NCI-H69 (cell line): ENCODE measurements around the gene ATCAY.
"Not testable (repeated sequence)": the region's sequence is repeated elsewhere in the genome, so short reads cannot be mapped to it uniquely, and the experiment has no call there.

Source experiments
- DNase-seq: peaks from one replicate; lab custom pipeline; 2025; lab: John Stamatoyannopoulos, UW

The ATCAY gene

GRCh38 chr19:3902317-3902973 lies 22.0 kb downstream of the ATCAY start:
- DNase-seq = no peak

DNA sequence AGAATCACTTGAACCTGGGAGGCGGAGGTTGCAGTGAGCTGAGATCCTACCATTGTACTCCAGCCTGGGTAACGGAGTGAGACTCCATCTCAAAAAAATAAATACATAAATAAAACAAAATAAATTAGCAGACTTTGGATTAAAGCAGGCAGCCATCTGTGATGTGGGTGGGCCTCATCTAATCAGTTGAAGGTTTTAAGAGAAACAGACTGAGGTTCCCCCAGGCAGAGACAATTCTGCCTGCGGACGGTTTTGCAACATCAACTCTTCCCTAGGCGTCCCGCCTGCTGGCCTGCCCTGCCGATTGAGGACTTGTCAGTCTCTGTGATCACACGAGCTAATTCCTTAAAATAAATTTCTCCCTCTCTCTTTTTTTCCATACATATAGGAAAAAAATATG lies 23.7 kb downstream of the ATCAY start:
- no peak for DNase-seq

DNA sequence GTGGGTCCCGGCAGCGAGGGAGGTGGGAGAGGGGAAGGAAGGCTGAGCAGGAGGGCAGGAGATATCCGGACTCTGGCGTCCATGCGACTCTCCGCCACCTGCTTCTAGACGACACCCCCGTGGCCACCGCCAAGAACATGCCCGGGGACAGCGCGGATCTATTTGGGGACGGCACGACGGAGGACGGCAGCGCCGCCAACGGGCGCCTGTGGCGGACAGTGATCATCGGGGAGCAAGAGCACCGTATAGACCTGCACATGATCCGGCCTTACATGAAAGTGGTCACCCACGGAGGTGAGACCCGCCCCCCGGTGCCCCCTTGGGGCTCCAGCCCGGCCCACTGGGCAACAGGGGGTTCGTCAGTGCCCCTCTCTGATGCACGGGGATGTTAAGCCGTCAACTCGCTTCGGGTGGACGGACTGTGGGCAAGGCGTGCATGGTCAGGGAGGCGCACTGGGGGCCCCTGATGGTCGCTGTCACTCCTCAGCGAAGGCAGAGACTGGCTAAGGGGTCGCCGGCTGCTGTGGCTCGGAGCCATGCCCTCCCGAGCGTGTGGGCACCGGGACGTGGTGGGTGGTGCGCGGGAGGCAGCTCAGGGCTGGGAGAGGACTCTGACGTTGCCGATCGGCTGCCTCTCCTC lies 27.3 kb downstream of the ATCAY start:
- no peak for DNase-seq

DNA sequence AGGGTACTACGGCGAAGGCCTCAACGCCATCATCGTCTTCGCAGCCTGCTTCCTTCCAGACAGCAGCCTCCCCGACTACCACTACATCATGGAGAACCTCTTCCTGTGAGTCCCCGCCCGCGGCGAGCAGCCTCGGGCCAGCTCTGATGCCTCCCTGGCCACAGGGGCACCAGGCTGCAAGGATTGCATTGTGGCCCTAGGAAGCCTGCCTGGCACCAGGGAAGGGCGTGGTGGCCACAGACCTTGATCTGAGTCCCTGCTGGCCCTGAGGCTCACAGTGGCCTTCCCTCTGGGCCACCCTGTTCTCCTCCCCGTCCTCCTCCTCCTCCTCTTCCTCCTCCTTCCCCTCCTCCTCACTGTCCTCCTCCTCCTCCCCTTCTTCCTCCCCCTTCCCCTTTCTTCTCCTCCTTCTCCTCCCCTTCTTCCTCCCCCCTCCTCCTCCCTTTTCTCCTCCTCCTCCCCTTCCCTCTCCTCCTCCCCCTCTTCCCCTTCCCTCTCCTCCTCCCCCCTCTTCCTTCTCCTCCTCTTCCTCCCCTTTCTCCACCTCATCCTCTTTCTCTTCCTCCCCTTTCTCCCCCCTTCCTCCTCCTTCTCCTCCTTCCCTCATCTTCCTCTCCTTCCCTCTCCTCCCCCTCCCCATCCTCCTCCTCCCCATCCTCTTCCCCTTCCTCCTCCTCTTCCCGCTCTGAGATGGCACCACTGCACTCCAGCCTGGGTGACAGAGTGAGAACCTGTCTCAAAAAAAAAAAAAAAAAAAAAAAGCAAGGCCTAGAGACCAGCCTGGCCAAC lies 28.0 kb downstream of the ATCAY start:
- no peak for DNase-seq

DNA sequence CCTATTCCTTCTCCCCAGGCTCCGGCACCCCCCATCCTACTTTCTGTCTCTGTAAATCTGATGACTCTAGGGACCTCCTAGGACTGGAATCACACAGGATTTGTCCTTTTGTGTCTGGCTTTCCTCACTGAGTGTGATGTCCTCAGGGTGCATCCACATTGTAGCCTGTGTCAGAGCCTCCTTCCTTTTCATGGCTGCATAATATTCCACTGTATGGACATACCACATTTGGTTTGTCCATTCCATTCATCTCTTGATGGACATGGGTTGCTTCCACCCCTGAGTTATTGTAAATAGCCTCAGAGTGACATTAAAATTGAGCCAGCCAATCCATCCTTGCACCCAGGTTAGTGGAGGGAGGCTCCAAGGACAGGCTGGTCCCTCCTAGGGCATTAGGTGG lies 29.6 kb downstream of the ATCAY start:
- no peak for DNase-seq

DNA sequence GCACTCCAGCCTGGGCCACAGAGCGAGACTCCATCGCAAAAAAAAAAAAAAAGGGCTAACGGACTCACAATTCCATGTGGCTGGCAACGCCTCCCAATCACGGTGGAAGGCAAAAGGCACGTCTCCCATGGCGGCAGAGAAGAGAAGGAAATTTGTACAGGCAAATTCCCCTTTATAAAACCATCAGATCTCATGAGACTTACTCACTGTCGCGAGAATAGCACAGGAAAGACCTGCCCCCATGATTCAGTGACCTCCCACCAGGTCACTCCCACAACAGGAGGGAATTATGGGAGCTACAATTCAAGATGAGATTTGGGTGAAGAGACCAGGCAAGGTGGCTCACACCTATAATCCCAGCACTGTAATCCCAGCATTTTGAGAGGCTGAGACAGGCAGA lies 33.7 kb downstream of the ATCAY start:
- DNase-seq = no peak

DNA sequence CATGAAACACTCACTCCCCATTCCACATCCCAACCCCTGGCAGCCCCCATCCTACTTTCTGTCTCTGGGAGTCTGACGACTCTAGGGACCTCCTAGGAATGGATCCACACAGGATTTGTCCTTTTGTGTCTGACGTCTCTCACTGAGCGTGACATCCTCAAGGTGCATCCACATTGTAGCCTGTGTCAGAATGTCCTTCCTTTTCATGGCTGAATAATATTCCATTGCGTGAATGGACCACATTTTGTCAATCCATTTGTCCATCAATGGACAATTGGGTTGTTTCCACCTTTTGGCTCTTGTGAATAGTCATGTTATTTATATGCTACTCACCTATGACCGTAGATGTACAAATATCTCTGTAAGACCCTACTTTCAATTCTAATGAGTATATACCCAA lies 35.5 kb downstream of the ATCAY start:
- no peak for DNase-seq

DNA sequence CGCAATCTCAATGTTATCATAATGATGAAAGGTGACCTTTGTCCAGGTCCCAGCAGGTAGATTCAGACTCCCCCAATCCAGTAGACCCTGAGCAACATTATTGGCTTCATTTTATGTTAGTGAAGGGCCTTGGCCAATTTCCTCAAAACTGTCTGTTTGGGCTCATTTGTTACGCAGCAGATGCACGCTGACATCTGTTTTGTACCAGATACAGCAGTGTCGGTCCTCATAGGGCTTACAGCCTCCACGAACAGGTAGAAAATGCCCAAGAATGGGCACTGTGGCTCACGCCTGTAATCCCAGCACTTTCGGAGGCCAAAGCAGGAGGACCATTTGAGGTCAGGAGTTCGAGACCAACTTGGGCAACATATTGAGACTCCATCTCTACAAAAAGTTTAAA lies 39.3 kb downstream of the ATCAY start:
- DNase-seq = no peak

GRCh38 chr19:3923096-3923758 lies 42.7 kb downstream of the ATCAY start:
- no peak for DNase-seq

DNA sequence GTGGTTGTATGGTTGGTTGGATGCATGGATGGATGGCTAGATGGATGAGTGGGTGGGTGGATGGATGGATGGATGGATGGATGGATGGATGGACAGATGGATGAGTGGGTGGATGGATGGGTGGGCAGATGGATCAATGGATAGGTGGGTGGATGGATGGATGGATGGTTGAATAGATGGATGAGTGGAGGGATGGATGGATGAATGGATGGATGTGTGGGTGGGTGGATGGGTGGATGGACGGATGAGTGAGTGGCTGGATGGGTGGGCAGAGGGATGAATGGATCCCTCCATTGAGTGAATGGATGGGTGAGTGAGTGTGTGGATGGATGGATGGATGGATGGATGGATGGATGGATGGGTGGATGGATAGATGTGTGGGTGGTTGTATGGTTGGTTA lies 43.4 kb downstream of the ATCAY start:
- no peak for DNase-seq

- no peak for DNase-seq
Measured at GRCh38 chr19:3931041-3931440, 50.6 kb downstream of the ATCAY start.

DNA sequence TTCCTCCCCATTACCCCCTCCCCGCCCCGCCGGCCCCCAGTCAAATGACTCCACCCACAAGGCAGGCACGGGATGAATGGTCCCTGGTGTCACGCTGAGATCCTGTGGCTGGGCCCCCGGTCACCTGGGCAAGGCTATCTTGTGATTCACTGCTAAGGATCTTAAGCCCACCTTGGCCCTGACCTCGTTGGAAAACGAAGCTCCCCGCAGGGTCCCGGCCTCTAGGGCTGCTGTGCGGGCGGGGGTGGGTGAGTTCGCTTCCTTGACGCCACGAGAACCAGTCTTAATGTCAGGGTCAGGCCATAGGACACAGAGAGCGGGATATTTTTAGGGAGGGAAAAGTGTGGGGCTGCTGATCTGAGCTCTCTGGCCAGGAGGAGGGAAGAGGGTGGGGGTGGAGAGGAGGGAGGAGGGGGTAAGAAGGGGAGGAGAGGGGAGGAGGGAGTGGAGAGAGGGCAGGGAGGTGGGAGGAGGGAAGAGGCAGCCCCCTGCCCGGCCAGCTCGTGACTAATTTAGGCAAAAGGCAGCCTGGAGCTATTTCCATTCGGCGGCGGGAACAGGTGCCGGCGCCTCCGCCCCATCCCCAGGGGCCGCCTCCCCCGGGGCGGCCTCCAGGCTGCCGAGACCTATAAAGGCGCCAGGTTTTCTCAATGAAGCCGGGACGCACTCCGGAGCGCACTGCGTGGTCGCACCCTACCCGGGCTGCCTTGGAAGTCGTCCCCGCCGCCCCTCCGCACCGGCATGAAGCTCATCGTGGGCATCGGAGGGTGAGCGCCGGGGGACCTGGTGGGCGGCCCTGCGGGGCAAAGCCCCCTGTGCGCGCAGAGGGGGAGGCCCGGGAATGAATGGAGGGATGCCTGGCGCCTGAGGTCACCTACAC lies 52.7 kb downstream of the ATCAY start, which contains the start of gene NMRK2:
Gene NMRK2 (plus strand): TSS at position 139 of the 880 bp plus-strand sequence. CDS start 603 bp downstream, at position 742.
- peak; percentile 70 for DNase-seq

DNA sequence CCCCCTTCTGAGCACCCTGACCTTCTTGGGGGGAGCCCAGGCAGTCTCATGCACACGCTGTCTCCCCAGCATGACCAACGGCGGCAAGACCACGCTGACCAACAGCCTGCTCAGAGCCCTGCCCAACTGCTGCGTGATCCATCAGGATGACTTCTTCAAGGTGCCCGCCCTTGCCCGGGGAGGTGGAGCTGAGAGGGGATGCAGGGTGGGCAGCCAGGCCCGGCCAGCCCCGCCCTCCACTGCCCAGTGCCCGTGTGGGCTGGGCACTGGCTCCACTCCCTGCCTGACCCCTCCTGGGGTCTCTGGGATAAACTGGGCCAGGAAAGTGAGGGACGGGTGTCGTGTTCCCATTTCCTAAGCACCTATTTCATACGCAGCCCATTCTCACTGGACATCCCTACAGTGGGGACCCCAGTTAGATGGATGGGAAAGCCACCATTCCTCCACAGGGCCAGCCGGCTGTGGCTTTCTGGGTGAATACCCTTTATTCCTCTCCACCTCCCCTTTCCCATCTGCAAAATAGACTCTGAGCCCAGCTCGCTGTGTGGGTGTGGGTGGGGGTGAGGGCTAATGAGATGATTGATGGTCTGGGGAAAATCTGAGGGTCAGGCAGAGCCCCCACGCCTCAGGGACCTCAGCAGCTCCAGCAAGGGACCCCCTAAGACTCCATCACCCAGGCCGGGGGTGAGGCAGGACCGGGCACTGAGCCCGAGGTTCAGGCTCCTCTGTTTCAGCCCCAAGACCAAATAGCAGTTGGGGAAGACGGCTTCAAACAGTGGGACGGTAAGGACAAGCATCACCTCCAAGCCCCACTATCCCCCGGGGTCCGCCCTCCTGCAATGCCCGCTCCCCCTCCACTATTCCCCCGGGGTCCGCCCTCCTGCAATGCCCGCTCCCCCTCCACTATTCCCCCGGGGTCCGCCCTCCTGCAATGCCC lies 56.3 kb downstream of the ATCAY start:
- DNase-seq = no peak

DNA sequence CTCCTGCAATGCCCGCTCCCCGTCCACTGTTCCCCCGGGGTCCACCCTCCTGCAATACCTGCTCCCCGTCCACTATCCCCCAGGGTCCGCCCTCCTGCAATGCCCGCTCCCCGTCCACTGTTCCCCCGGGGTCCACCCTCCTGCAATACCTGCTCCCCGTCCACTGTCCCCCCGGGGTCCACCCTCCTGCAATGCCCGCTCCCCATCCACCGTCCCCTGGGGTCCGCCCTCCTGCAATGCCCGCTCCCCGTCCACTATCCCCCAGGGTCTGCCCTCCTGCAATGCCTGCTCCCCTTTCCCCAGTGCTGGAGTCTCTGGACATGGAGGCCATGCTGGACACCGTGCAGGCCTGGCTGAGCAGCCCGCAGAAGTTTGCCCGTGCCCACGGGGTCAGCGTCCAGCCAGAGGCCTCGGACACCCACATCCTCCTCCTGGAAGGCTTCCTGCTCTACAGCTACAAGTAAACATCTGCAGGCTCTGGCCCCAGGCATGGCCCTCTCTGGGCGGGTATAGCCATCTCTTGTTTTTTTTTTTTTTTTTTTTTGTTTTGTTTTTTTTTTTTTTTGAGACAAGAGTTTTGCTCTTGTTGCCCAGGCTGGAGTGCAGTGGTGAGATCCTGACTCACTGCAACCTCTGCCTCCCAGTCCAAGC lies 57.9 kb downstream of the ATCAY start:
- DNase-seq = not testable (repeated sequence)

GRCh38 chr19:3942790-3943409 lies 62.4 kb downstream of the ATCAY start:
- DNase-seq = no peak

DNA sequence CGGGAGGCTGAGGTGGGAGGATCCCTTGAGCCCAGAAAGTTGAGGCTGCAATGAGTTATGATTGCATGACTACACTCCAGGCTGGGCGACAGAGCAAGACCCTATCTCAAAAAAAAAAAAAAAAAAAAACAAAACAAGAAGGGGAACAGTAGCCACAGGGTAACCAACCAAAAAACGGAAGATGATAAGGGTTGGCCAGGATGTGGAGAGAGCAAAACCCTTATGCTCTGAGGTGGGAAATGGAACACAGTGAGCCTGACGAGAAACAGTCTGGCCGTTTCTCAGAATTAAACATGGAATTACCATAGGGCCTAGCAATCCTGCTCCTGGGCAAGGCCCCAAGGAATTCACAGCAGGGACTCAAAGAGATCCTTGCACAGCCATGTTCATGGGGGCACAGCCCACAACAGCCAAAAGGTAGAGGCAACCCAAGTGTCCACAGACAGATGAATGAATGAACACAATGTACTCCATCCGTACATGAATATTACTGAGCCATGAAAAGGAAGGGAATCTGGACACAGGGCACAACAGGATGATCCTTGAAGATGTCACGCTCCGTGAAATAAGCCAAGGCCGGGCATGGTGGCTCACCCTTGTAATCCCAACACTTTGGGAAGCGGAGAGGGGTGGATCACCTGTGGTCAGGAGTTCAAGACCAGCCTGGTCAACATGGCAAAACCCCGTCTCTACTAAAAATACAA lies 63.7 kb downstream of the ATCAY start:
- DNase-seq = no peak

DNA sequence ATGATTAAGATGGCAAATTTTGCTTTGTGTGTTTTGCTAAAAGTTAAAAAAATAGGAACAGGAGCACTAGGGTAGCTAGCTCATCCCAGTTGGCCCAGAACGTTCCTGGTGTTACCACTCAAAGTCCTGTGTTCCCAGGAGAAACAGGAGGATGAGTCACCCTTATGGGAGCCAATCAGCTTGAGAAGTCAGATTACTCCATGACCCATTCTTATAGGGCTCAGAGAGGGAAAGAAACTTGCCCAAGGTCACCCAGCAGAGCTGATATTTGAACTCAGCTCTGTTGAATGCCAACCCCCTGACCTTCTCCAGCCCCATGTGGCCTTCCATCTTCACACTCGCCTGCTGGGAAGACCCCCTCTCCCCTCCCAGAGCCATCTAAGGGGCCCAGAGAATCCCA lies 65.4 kb downstream of the ATCAY start:
- no peak for DNase-seq

DNA sequence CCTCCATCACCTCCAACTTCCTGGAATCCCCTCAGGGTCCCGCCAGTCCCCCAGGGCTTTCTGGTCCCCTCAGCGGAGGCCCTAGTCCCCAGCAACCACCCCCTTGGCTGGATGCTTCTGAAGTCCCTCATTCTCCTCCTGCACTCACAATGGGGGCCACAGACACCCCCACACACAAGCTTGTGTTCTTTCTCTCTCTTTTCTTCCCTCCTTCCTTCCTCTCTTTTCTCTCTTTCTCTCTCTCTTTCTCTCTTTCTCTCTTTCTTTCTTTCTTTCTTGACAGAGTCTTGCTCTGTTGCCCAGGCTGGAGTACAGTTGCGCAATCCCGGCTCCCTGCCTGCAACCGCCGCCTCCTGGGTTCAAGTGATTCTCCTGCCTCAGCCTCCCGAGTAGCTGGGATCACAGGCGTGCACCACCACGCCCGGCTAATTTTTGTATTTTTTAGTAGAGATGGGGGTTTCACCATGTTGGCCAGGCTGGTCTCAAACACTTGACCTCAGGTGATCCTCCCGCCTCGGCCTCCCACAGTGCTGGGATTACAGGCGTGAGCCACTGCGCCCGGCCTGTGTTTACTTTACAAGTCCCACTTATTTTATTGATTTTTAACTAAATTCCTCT lies 66.9 kb downstream of the ATCAY start:
- not testable (repeated sequence) for DNase-seq
